ENCODE measurements around the gene SAMSN1. TPM values are rescaled to one million over a fixed set of nuclear protein-coding genes. Genes with fewer than 3 reads are reported as not detected.

Gene SAMSN1
- total and polyA plus RNA-seq, 8 donors = 1.4 to 45.7 (median 2.1) TPM

DNA sequence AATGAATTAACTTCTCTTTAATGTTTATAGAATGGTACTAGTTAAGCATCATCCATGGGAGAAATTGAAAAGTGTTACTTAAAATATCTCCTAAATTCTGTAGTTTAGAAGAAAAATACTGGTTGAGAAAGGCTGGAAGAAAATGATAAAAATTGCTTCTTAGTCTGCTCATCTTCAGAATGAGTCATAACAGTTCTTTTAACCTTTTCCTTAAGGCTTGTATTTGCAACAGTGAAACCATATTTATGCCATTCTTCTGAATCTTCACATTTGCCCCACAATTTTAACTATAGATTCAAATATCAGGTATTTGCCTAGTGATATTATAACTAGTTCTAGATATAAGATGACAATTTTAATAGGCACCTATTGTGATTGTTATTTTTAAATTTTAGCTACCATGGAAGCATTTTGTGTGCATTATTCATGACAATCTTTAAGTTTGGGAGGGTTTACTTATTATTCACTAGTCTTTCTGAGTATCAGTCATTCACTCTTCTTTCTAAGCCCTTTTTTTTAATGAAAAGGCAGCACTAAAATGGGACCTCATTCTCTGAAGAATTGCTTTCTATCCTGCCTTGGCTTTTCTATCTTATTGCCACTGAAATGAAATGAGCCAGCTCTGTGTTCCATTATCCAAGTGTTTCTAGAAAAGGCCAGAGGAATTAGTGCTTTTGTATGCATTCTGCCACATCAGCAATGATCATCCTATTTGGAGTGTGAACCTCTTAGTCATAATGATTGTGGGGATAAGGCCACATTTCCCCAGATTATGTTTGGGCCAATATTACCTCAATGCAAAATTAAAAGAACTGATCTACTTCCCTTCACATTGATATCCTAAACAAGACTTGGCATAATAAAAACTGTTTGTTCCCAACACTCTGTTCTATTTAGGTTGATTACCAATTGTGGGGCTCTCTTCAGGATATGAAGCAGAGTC lies 58.4 kb downstream of the SAMSN1 start:
- H3K4me1 ChIP-seq = peaks cover 0 to 11% of the 10 kb centered on the region in 2 donors
- H3K9me3 ChIP-seq = no peaks in the 10 kb centered on the region
- no peak for TF ChIP-seq CTCF (IDR thresholded peaks at IDR 0.05)
- no peak for DNase-seq
- H3K36me3 ChIP-seq = peaks cover 0 to 8% of the 10 kb centered on the region in 2 donors
- no peak overlapping the region for H3K27ac ChIP-seq
- ATAC-seq = no peak
- intact Hi-C loops (cut with DNase I) = no loop called here
- H3K4me3 ChIP-seq = no peak overlapping the region
- H3K27me3 ChIP-seq = no peaks in the 10 kb centered on the region

- peaks cover 0 to 17% of the 10 kb centered on the region in 2 donors for H3K4me1 ChIP-seq
- intact Hi-C loops (cut with DNase I) = no loop called here
- TF ChIP-seq CTCF (IDR thresholded peaks at IDR 0.05) = no peak
- H3K4me3 ChIP-seq = no peak overlapping the region
- no peaks in the 10 kb centered on the region for H3K27me3 ChIP-seq
- DNase-seq (no peak), ATAC-seq (no peak)
- no peaks in the 10 kb centered on the region for H3K9me3 ChIP-seq
- H3K27ac ChIP-seq = no peak overlapping the region
- no peaks in the 10 kb centered on the region for H3K36me3 ChIP-seq
Observed at GRCh38 chr21:14486869-14487268, 59.2 kb downstream of the SAMSN1 start.

DNA sequence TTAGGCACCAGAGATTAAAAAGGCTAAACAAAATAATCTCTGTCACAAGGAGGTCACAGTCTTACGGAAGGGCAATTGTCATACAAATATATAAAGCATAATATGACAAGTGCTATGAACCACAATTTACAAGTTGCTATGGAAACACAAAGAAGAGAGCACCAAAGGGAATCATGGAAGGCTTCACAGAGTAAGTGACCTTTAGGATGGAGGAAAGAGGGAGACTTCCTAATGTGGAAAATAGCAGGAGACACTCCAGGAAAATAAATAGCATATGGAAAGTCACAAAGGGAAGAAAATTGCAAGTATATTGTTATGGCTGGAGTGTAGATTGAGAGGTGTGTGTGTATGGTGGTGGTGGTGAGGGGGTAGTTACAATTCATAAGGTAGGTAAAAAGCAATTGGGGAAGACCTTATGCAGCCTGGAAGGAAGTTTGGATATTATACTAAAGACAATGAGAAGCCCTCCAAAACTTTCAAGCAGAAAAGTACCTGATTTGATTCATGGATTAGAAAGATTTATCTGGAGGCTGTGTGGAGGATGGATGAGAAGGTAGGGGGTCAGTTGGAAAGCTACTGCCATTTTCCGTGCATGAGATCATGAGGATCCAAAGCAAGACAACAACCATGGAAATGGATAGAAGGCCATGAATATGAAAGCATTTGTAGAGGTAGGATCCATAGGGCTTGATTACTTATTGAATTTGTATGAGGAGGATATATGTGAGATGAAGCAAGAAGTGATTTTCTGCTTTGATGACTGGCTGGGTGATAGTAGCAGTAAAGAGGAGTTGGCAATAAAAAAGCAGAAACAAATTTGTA lies 61.7 kb downstream of the SAMSN1 start:
- intact Hi-C loops (cut with DNase I) = no loop called here
- Histone ChIP-seq H3K4me3 (no peak overlapping the region), H3K36me3 (no peaks in the 10 kb centered on the region), H3K27me3 (no peaks in the 10 kb centered on the region), H3K27ac (no peak overlapping the region), H3K9me3 (no peaks in the 10 kb centered on the region), H3K4me1 (peaks cover 0 to 42% of the 10 kb centered on the region in 2 donors)
- no peak for TF ChIP-seq CTCF (IDR thresholded peaks at IDR 0.05)
- no peak for ATAC-seq
- DNase-seq = no peak

- Histone ChIP-seq H3K9me3 (no peaks in the 10 kb centered on the region), H3K27ac (peak overlapping the region in 1 of 2 donors; percentile 85), H3K4me3 (no peak overlapping the region), H3K36me3 (no peaks in the 10 kb centered on the region), H3K4me1 (peaks cover 0 to 42% of the 10 kb centered on the region in 2 donors), H3K27me3 (no peaks in the 10 kb centered on the region)
- DNase-seq = no peak
- ATAC-seq = no peak
- intact Hi-C loops (cut with DNase I) = no loop called here
- no peak for TF ChIP-seq CTCF (IDR thresholded peaks at IDR 0.05)
Observed at GRCh38 chr21:14483296-14483695, 62.8 kb downstream of the SAMSN1 start.

DNA sequence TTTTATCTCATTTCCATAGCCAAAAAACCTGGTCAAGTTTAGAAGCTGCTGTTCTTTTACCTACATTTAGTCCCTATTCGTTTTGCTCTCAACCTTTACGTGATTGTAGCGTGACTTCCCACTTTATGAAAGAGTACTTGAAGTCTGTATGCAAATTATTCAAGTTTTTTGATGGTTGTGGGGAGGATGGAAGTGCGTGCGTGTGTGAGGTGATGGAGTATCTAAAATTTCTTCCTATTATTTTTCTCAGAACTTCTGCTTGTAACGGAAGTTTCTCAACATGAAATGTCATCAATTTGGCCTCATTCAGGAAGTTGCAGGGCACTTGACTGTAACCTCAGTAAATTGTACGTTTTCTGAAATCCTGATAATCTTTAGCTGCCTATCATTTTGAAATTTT lies 64.0 kb downstream of the SAMSN1 start:
- no peaks in the 10 kb centered on the region for H3K36me3 ChIP-seq
- DNase-seq (no peak), ATAC-seq (peak; percentile 73)
- H3K4me1 ChIP-seq = peaks cover 0 to 42% of the 10 kb centered on the region in 2 donors
- H3K9me3 ChIP-seq = no peaks in the 10 kb centered on the region
- TF ChIP-seq CTCF (IDR thresholded peaks at IDR 0.05) = no peak
- no peaks in the 10 kb centered on the region for H3K27me3 ChIP-seq
- intact Hi-C loops (cut with DNase I) = no loop called here
- no peak overlapping the region for H3K4me3 ChIP-seq
- peak overlapping the region in 1 of 2 donors; percentile 85 for H3K27ac ChIP-seq

Measured in left lung (tissue), 10 donors.